OCI-M1 (cell line): ENCODE measurements around the gene DGKH.

ENCODE experiments used
- DNase-seq: peaks from one replicate; lab custom pipeline; 2025; lab: John Stamatoyannopoulos, UW

The DGKH gene

GRCh38 chr13:42048342-42048683 lies at the start of gene DGKH:
TSS of gene DGKH (plus strand) at chr13:42048648. CDS start at chr13:42048774, 126 bp downstream.
- DNase-seq, result no peak

GRCh38 chr13:42000846-42001245 lies 47.6 kb upstream of the DGKH start:
- DNase-seq, result no peak

- no peak for DNase-seq
Observed at GRCh38 chr13:42001580-42001979, 46.9 kb upstream of the DGKH start.

- no peak for DNase-seq
Observed at GRCh38 chr13:42002066-42002465, 46.4 kb upstream of the DGKH start.

- no peak for DNase-seq
Observed at GRCh38 chr13:42007844-42008243, 40.6 kb upstream of the DGKH start.

- DNase-seq, result no peak
Observed at GRCh38 chr13:42009057-42009456, 39.4 kb upstream of the DGKH start.

- no peak for DNase-seq
Observed at GRCh38 chr13:42011601-42012350, 36.7 kb upstream of the DGKH start.

- no peak for DNase-seq
Observed at GRCh38 chr13:42014119-42014518, 34.3 kb upstream of the DGKH start.

- no peak for DNase-seq
Observed at GRCh38 chr13:42017264-42017663, 31.2 kb upstream of the DGKH start.

- no peak for DNase-seq
Observed at GRCh38 chr13:42021851-42022250, 26.6 kb upstream of the DGKH start.

GRCh38 chr13:42022336-42022735 lies 26.1 kb upstream of the DGKH start:
- no peak for DNase-seq

GRCh38 chr13:42022796-42023493 lies 25.5 kb upstream of the DGKH start:
- no peak for DNase-seq

GRCh38 chr13:42027286-42027685 lies 21.2 kb upstream of the DGKH start:
- DNase-seq, result no peak

- no peak for DNase-seq
Observed at GRCh38 chr13:42028113-42028799, 20.2 kb upstream of the DGKH start.

GRCh38 chr13:42035905-42036521 lies 12.4 kb upstream of the DGKH start:
- DNase-seq, result no peak

- no peak for DNase-seq
Observed at GRCh38 chr13:42036711-42037110, 11.7 kb upstream of the DGKH start.

- no peak for DNase-seq
Observed at GRCh38 chr13:42038661-42039456, 9.6 kb upstream of the DGKH start.

GRCh38 chr13:42039457-42039945 lies 8.9 kb upstream of the DGKH start:
- DNase-seq, result peak; percentile 50

- DNase-seq, result peak; percentile 68
Observed at GRCh38 chr13:42039946-42040729, 8.3 kb upstream of the DGKH start.

- DNase-seq, result no peak
Observed at GRCh38 chr13:42040730-42041010, 7.8 kb upstream of the DGKH start.
